Peyer's patch (tissue), 4 donors: ENCODE measurements around the gene CCDC154. TPM values are rescaled to one million over a fixed set of nuclear protein-coding genes. Genes with fewer than 3 reads are reported as not detected.

Source experiments
- DNase-seq, 3 donors: peaks; one replicate each; pipeline ENCODE4 v3.0.0-alpha.2; 2017 to 2019
- H3K27ac ChIP-seq, 4 donors: fragments of 200-600 bp; sonication (generic); one replicate each; pipeline ENCODE4 v1.5.1; 2016 to 2019
- H3K27me3 ChIP-seq, 2 donors: fragments of 200-600 bp; sonication (generic); one replicate each; pipeline ENCODE4 v1.5.1; 2019
- H3K36me3 ChIP-seq, 3 donors: fragments of 200-600 bp; sonication (generic); one replicate each; pipeline ENCODE4 v1.5.1; 2016 to 2019
- H3K4me1 ChIP-seq, 4 donors: fragments of 200-600 bp; sonication (generic); one replicate each; pipeline ENCODE4 v1.5.1; 2016 to 2019
- H3K4me3 ChIP-seq, 4 donors: fragments of 200-600 bp; sonication (generic); 1 replicate in 3 of 4; 2 replicates in 1 of 4; pipeline ENCODE4 v1.5.1; 2016 to 2019; ENCODE audit warnings: mild to moderate bottlenecking in 1 of 4
- H3K9me3 ChIP-seq, 4 donors: fragments of 200-600 bp; sonication (generic); one replicate each; pipeline ENCODE4 v1.5.1; 2016 to 2019; ENCODE audit warnings: mild to moderate bottlenecking in 1 of 4
- CTCF ChIP-seq, 6 experiments: fragments of 450-650 bp in 4 of 6; fragments of 200-600 bp in 2 of 6; sonication (generic) in 1 of 6; IDR thresholded peaks; one replicate each; pipeline ENCODE4 v1.5.1; 2017 to 2019; ENCODE audit warnings: antibody characterized with exemption in 6 of 6, mild to moderate bottlenecking in 3 of 6, moderate library complexity in 1 of 6
- POLR2A ChIP-seq, 2 donors: fragments of 450-650 bp; IDR thresholded peaks; one replicate each; pipeline ENCODE4 v1.5.1; 2017; ENCODE audit warnings: antibody characterized with exemption in 2 of 2, mild to moderate bottlenecking in 2 of 2, moderate library complexity in 2 of 2
- total RNA-seq, 4 donors: library from RNA; depleted of rRNA; stranded (reverse); fragments of >200 nt; gene quantifications; one replicate each; pipeline ENCODE4 v1.1.0, GENCODE V29; 2016

CCDC154 gene
- total RNA-seq, 4 donors from 2014 or later: 0.47 to 23.1 (median 0.73) TPM

GRCh38 chr16:1428511-1428910 lies 15.8 kb downstream of the CCDC154 start:
- peak overlapping the region in 1 of 4 donors; percentile 5 for H3K4me3 ChIP-seq
- no peaks in the 10 kb centered on the region for H3K27me3 ChIP-seq
- DNase-seq: peak in 2 of 3 donors; percentile 60
- no peaks in the 10 kb centered on the region for H3K9me3 ChIP-seq
- H3K27ac ChIP-seq: peak overlapping the region in 1 of 4 donors; percentile 5
- H3K4me1 ChIP-seq: peaks cover 0 to 6% (median 2%) of the 10 kb centered on the region in 4 donors
- H3K36me3 ChIP-seq: no peaks in the 10 kb centered on the region
- peak in 4 of 6 experiments; percentile 14 to 47 (median 37) for TF ChIP-seq CTCF (IDR thresholded peaks at IDR 0.05)
- no peak for TF ChIP-seq POLR2A (IDR thresholded peaks at IDR 0.05)

DNA sequence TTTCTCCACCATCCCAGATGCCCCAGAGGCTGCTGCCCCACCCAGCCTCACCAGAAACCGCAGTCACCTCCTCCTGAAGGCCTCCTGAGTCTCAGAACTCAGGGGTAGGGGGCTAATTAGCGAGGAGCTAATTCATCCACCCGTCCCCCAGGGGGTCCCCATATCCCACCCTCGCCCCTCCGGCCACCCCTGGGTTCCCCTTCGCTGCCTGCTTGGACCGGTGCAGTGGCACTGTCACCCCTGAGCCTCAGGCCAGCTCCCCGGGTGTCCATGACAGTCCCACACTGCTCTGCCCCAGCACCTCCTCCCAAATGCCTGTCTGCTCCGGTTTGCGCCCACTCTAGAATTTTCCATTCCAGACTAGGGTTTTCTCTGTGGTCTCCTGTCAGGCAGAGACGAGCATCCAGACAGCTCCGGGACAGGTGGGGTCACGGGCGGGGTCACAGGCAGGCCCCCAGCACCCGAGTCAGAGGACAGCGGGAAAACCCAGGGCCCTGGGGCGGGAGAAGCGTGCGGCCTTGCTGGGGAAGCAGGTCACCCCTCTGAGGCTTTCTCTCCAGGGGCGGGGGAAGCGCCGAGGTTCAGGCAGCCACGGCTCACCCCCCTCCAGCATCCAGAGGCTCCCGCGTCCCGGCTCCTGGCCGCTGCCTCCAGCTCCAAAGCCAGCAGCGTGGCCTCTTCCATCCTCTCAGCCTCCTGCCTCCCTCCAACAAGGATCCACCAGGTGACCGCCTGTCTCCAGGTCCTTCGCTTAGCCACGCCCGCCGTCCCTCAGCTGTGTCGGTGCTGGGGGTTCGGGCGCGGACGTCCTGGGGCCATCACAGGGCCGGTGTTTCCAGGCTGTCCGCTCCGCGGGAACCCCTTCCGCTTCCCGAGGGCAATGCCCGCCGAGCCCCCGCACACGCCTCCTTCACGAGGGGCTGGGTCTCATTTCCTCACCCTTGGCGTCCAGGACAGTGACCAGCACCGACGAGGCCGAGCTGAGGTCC lies 16.6 kb downstream of the CCDC154 start:
- Histone ChIP-seq H3K27me3 (no peaks in the 10 kb centered on the region), H3K4me1 (peaks cover 0 to 6% (median 2%) of the 10 kb centered on the region in 4 donors), H3K27ac (peak overlapping the region in 1 of 4 donors; percentile 5), H3K9me3 (no peaks in the 10 kb centered on the region), H3K4me3 (peak overlapping the region in 1 of 4 donors; percentile 5), H3K36me3 (no peaks in the 10 kb centered on the region)
- TF ChIP-seq CTCF (IDR thresholded peaks at IDR 0.05): no peak
- no peak for TF ChIP-seq POLR2A (IDR thresholded peaks at IDR 0.05)
- no peak for DNase-seq

DNA sequence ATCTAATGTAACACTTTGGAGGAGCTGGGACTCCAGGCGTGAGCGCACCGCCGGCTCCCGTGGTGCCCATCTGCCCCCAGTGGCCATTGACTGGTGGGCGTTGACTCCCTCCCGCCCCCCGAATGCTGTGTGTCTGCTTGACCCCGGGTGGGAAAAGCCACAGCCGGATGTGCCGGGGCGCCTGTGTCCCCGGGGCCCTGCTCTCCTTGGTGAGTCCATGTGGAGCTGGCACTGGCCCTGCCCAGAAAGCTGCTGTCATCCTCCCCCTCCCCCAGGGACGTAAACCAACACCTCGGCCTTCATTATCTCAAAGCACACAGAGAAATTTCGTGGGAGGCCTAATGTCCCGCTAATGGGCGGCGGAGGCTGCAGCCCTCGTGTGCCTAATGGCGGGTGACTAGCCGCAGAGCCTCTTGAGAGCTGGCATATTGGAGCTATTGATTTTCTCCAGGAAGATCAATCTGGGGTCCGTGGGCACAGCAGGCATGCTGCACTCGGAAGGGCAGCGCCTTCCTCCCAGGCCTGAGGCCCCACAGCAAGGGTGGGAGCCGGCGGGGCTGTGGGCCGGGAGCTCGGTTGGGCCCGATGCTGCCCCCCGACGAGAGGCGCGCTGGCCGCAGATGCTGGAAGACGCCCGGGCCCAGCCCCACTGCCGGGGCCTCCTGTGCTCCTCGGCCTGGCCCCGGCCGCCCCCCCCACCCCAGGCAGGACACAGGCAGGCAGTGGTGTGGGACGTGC lies 17.5 kb downstream of the CCDC154 start:
- DNase-seq: no peak
- H3K9me3 ChIP-seq: no peaks in the 10 kb centered on the region
- H3K36me3 ChIP-seq: no peaks in the 10 kb centered on the region
- H3K27ac ChIP-seq: no peak overlapping the region
- H3K27me3 ChIP-seq: no peaks in the 10 kb centered on the region
- TF ChIP-seq CTCF (IDR thresholded peaks at IDR 0.05): no peak
- TF ChIP-seq POLR2A (IDR thresholded peaks at IDR 0.05): no peak
- H3K4me1 ChIP-seq: peaks cover 0 to 6% (median 2%) of the 10 kb centered on the region in 4 donors
- no peak overlapping the region for H3K4me3 ChIP-seq

GRCh38 chr16:1425616-1426370 lies 18.6 kb downstream of the CCDC154 start:
- no peak for TF ChIP-seq POLR2A (IDR thresholded peaks at IDR 0.05)
- H3K4me3 ChIP-seq: no peak overlapping the region
- H3K27ac ChIP-seq: no peak overlapping the region
- H3K36me3 ChIP-seq: no peaks in the 10 kb centered on the region
- no peak for DNase-seq
- no peaks in the 10 kb centered on the region for H3K27me3 ChIP-seq
- H3K9me3 ChIP-seq: no peaks in the 10 kb centered on the region
- peaks cover 0 to 10% (median 6%) of the 10 kb centered on the region in 4 donors for H3K4me1 ChIP-seq

DNA sequence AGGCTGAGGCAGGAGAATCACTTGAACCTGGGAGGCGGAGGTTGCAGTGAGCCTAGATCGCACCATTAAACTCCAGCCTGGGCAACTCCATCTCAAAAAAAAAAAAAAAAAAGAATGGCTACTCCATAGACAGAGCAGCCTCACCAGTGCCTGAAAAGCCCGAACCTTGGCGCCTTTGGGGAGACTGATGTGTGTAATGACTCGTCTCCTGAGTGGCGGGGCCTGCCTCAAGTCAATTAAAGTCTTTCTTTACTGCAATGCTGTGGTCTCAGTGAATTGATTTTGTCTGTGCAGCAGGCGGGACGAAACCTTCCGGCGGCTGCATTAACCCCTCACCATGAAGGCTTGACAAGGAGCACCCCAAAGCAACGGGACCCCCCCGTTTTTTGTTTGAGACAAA lies 20.3 kb downstream of the CCDC154 start:
- no peak overlapping the region for H3K4me3 ChIP-seq
- peaks cover 0 to 18% (median 16%) of the 10 kb centered on the region in 4 donors for H3K4me1 ChIP-seq
- no peak for TF ChIP-seq CTCF (IDR thresholded peaks at IDR 0.05)
- TF ChIP-seq POLR2A (IDR thresholded peaks at IDR 0.05): no peak
- no peaks in the 10 kb centered on the region for H3K36me3 ChIP-seq
- no peaks in the 10 kb centered on the region for H3K27me3 ChIP-seq
- H3K9me3 ChIP-seq: no peaks in the 10 kb centered on the region
- no peak overlapping the region for H3K27ac ChIP-seq
- no peak for DNase-seq
